GM18858 (cell line): ENCODE data around the gene DGKI.

Source experiments
- ATAC-seq: cut with Tn5 transposase; IDR thresholded peaks from one replicate; pipeline ENCODE4 v1.9.1; 2021; ENCODE audit not compliant: unreplicated experiment

DGKI gene

GRCh38 chr7:137658190-137658900, 188.4 kb downstream of the DGKI start:
- no peak for ATAC-seq

GRCh38 chr7:137657476-137658189, 189.1 kb downstream of the DGKI start:
- no peak for ATAC-seq

- ATAC-seq: no peak
These were observed 189.9 kb downstream of the DGKI start for GRCh38 chr7:137656850-137657232.

- no peak for ATAC-seq
These were observed 190.4 kb downstream of the DGKI start for GRCh38 chr7:137656227-137656849.

DNA sequence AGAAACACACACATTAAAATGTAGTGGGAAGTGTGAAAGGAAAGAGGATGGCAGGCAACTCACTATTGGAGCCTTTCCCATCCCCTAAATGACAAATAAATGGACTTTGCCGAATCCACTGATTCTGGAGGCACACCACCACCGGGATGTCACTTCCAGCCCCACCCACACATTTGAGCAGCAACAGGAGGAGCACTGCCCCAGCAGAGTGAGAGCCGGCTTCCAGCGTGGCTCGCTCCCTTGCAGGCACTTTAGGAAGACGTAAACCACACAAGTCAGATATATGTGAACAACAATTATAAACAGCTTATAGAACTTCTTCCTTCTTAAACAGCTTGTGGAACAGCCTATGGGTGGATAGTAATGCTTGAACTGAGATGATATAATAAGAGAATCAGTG, 191.0 kb downstream of the DGKI start:
- ATAC-seq: no peak

- no peak for ATAC-seq
These were observed 194.1 kb downstream of the DGKI start for GRCh38 chr7:137652721-137653120.

GRCh38 chr7:137647905-137648565, 198.7 kb downstream of the DGKI start:
- ATAC-seq: no peak

- no peak for ATAC-seq
These were observed 204.3 kb downstream of the DGKI start for GRCh38 chr7:137642472-137642871.

GRCh38 chr7:137642031-137642430, 204.7 kb downstream of the DGKI start:
- no peak for ATAC-seq

- no peak for ATAC-seq
These were observed 210.4 kb downstream of the DGKI start for GRCh38 chr7:137636376-137636775.

DNA sequence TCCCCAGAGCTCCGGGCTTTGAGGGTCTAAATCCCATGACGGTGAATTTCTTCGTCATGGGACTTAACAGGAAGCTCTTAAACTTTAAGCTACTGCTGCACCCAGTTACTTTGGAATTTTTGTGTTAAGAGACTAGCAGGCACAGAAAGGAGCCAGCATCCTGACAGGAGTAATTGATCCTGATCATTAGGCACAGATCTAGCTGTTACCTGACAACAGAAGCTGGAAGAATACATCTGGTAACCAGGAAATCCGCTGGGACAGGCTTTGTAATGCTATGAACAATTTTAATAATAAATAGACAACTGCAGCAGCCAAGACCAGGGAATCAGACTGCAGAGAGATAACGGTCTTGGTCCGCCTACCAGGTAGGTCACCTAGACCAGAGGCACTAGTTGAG, 210.9 kb downstream of the DGKI start:
- ATAC-seq: no peak

- ATAC-seq: no peak
These were observed 211.6 kb downstream of the DGKI start for GRCh38 chr7:137635132-137635531.

GRCh38 chr7:137634356-137634755, 212.4 kb downstream of the DGKI start:
- no peak for ATAC-seq

DNA sequence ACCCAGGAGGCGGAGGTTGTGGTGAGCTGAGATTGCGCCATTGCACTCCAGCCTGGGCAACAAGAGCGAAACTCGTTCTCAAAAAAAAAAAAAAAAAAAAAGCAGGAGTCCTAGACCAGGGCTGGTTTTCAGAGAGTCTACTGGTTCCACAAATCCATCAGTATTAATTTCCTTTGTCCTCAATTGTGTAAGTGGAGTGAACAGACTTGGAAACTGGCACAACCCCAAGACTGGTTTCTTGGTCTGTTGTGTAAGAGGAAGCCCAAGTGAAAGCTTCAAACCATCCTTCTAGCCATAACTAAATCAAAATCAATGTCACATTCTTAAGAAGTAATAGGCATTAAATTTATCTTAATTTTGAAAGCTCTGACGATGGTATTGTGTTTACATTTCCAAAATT, 213.6 kb downstream of the DGKI start:
- no peak for ATAC-seq

GRCh38 chr7:137628216-137628615, 218.6 kb downstream of the DGKI start:
- no peak for ATAC-seq

GRCh38 chr7:137626469-137627067, 220.2 kb downstream of the DGKI start:
- peak; percentile 71 for ATAC-seq

DNA sequence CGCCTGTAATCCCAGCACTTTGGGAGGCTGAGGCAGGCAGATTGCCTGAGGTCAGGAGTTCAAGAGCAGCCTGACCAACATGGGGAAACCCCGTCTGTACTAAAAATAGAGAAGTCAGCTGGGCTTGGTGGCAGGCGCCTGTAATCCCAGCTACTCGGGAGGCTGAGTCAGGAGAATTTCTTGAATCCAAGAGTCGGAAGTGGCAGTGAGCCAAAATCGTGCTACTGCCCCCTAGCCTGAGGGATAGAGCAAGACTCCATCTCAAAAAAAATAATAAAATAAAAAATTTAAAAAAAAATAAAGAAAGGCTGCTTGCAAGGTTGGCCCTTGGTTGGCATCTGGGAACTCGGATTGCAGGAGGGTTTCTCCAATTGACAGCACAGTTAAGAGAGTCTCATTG, 221.6 kb downstream of the DGKI start:
- no peak for ATAC-seq

DNA sequence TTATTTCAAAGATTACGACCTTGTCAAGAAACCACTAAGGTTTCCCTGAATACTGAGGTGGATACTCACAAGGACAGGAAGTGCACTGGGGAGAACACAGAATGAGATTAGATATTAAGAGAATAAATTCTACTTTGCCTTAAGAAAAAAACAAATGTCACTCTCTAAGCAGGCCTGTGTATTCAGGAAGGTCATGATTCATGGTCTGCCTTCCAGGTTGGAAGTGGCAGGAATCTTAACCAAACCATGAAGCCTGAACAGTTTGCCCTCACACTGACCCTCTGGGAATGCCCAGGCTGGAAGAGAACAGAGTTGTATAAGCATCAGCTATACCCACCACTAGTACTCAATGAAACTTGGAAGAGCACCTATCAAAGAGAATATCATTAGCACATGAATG, 227.6 kb downstream of the DGKI start:
- ATAC-seq: no peak

GRCh38 chr7:137618748-137619147, 228.0 kb downstream of the DGKI start:
- no peak for ATAC-seq

- no peak for ATAC-seq
These were observed 233.7 kb downstream of the DGKI start for GRCh38 chr7:137613006-137613525.

- ATAC-seq: no peak
These were observed 235.2 kb downstream of the DGKI start for GRCh38 chr7:137611606-137612005.
